ENCODE measurements around the gene THSD1. TPM values are rescaled to one million over a fixed set of nuclear protein-coding genes. Genes with fewer than 3 reads are reported as not detected.

The THSD1 gene
- polyA plus RNA-seq, 1 of the 3 experiments (the other 2 are of a cell fraction), result 8.9 TPM

GRCh38 chr13:52385870-52386269 lies 20.1 kb downstream of the THSD1 start (continued):
- TF ChIP-seq POLR2AphosphoS5 (IDR thresholded peaks at IDR 0.05; ENCODE audit: low read depth, low read length), result no peak
- no peak for TF ChIP-seq RCOR1 (IDR thresholded peaks at IDR 0.05; ENCODE audit: low read length)
- TF ChIP-seq CTCF (IDR thresholded peaks at IDR 0.05), result no peak

- H3K9me3 ChIP-seq, result no peaks in the 10 kb centered on the region
- H3F3A ChIP-seq (replicated peaks; ENCODE audit: insufficient read depth), result no peaks in the 10 kb centered on the region
- H3K9me2 ChIP-seq, result no peaks in the 10 kb centered on the region
- H4K20me1 ChIP-seq (ENCODE audit: insufficient read depth), result no peaks in the 10 kb centered on the region
- no peak overlapping the region for H3K9ac ChIP-seq
- H3K4me3 ChIP-seq (ENCODE audit: low read depth in 2 of 2, low read length in 1 of 2), result no peak overlapping the region
- no peak overlapping the region for H2AFZ ChIP-seq (ENCODE audit: low read depth)
- H3K79me2 ChIP-seq (ENCODE audit: insufficient read depth), result no peaks in the 10 kb centered on the region; the same call in 1 of the 2 replicates
- H3K4me2 ChIP-seq, result no peak overlapping the region
- H3K27ac ChIP-seq (ENCODE audit: low read depth in 2 of 2, low read length in 1 of 2), result no peak overlapping the region
- ChIA-PET CTCF (interaction anchor here (1.3 kb wide), 1 partner anchor 67 kb away, joined by 4 read pairs; no protein-coding TSS in a partner anchor), POLR2A (no interaction called here)
- H3K4me1 ChIP-seq (ENCODE audit: control insufficient read depth in 1 of 2, insufficient read depth in 2 of 2, low read depth in 1 of 2, low read length in 1 of 2), result no peaks in the 10 kb centered on the region
- DNase-seq, result no peak
- H3K36me3 ChIP-seq (replicated peaks in 1 of 2; ENCODE audit: control insufficient read depth in 1 of 2, insufficient read depth in 2 of 2, low read length in 1 of 2), result no peaks in the 10 kb centered on the region
- 89% methylated on average over 1 of the region's 1 CpG for WGBS (ENCODE audit: low lambda C conversion rate)
- no peak for TF ChIP-seq JUND (IDR thresholded peaks at IDR 0.05)
- TF ChIP-seq IRF3 (IDR thresholded peaks at IDR 0.05; ENCODE audit: low read depth, low read length), result no peak
- TF ChIP-seq YY1 (IDR thresholded peaks at IDR 0.05; ENCODE audit: low read depth), result no peak
- no peak for TF ChIP-seq ELF1 (IDR thresholded peaks at IDR 0.05)
- TF ChIP-seq SMC3 (IDR thresholded peaks at IDR 0.05; ENCODE audit: low read depth, low read length), result no peak
- TF ChIP-seq PBX3 (IDR thresholded peaks at IDR 0.05), result no peak
- no peak for TF ChIP-seq TEAD4 (IDR thresholded peaks at IDR 0.05; ENCODE audit: borderline replicate concordance, insufficient read depth)
- TF ChIP-seq FOSL2 (IDR thresholded peaks at IDR 0.05; ENCODE audit: borderline replicate concordance, low read depth), result no peak
- TF ChIP-seq RAD21 (IDR thresholded peaks at IDR 0.05; ENCODE audit: low read length), result no peak
- TF ChIP-seq ZBTB33 (IDR thresholded peaks at IDR 0.05; ENCODE audit: borderline replicate concordance, low read depth), result no peak
- TF ChIP-seq RXRA (IDR thresholded peaks at IDR 0.05; ENCODE audit: borderline replicate concordance, low read depth), result no peak
- no peak for TF ChIP-seq REST (IDR thresholded peaks at IDR 0.05; ENCODE audit: low read depth, low read length)
- TF ChIP-seq USF2 (IDR thresholded peaks at IDR 0.05; ENCODE audit: borderline replicate concordance, low read depth, low read length), result no peak
- H3K27me3 ChIP-seq (ENCODE audit: insufficient read depth), result no peaks in the 10 kb centered on the region
Observed at GRCh38 chr13:52383366-52383765, 22.6 kb downstream of the THSD1 start.

All from SK-N-SH (cell line).